ENCODE measurements around the gene PCDHB10.
"Not testable (repeated sequence)": the region's sequence is repeated elsewhere in the genome, so short reads cannot be mapped to it uniquely, and the experiment has no call there.

Gene PCDHB10

GRCh38 chr5:141192110-141192725 lies at the start of gene PCDHB10:
Gene PCDHB10, plus strand, starts transcription at chr5:141192353. Its CDS starts 200 bp downstream, at chr5:141192553.
- no peak for DNase-seq (ENCODE audit: low read depth, low spot score)

GRCh38 chr5:141149812-141150211 lies 42.3 kb upstream of the PCDHB10 start, which contains the start of gene PCDHB6:
Gene PCDHB6, plus strand, starts transcription at chr5:141150057. Its CDS starts 201 bp downstream, at chr5:141150258.
- DNase-seq (ENCODE audit: low read depth, low spot score), result no peak

GRCh38 chr5:141150224-141150992 lies 41.7 kb upstream of the PCDHB10 start:
- DNase-seq (ENCODE audit: low read depth, low spot score), result no peak

GRCh38 chr5:141150993-141151325 lies 41.2 kb upstream of the PCDHB10 start:
- no peak for DNase-seq (ENCODE audit: low read depth, low spot score)

GRCh38 chr5:141151632-141152031 lies 40.5 kb upstream of the PCDHB10 start:
- DNase-seq (ENCODE audit: low read depth, low spot score), result not testable (repeated sequence)

GRCh38 chr5:141152096-141152495 lies 40.1 kb upstream of the PCDHB10 start:
- not testable (repeated sequence) for DNase-seq (ENCODE audit: low read depth, low spot score)

- DNase-seq (ENCODE audit: low read depth, low spot score), result no peak
Observed at GRCh38 chr5:141155540-141156374, 36.4 kb upstream of the PCDHB10 start.

- not testable (repeated sequence) for DNase-seq (ENCODE audit: low read depth, low spot score)
Observed at GRCh38 chr5:141157356-141157755, 34.8 kb upstream of the PCDHB10 start.

GRCh38 chr5:141157901-141158300 lies 34.3 kb upstream of the PCDHB10 start:
- DNase-seq (ENCODE audit: low read depth, low spot score), result not testable (repeated sequence)

- DNase-seq (ENCODE audit: low read depth, low spot score), result no peak
Observed at GRCh38 chr5:141172381-141173204, 19.6 kb upstream of the PCDHB10 start, which contains the start of gene PCDHB7. Gene PCDHB7, plus strand, starts transcription at chr5:141172644. Its CDS starts 192 bp downstream, at chr5:141172836.

GRCh38 chr5:141174291-141175104 lies 17.7 kb upstream of the PCDHB10 start:
- DNase-seq (ENCODE audit: low read depth, low spot score), result not testable (repeated sequence)

GRCh38 chr5:141175933-141176332 lies 16.2 kb upstream of the PCDHB10 start:
- no peak for DNase-seq (ENCODE audit: low read depth, low spot score)

GRCh38 chr5:141177577-141178191 lies 14.5 kb upstream of the PCDHB10 start, which contains the start of gene PCDHB8:
Gene PCDHB8, plus strand, starts transcription at chr5:141177790. Its CDS starts 245 bp downstream, at chr5:141178035.
- DNase-seq (ENCODE audit: low read depth, low spot score), result not testable (repeated sequence)

- DNase-seq (ENCODE audit: low read depth, low spot score), result not testable (repeated sequence)
Observed at GRCh38 chr5:141179371-141179770, 12.8 kb upstream of the PCDHB10 start.

GRCh38 chr5:141179876-141180275 lies 12.3 kb upstream of the PCDHB10 start:
- DNase-seq (ENCODE audit: low read depth, low spot score), result not testable (repeated sequence)

- no peak for DNase-seq (ENCODE audit: low read depth, low spot score)
Observed at GRCh38 chr5:141180313-141180712, 11.8 kb upstream of the PCDHB10 start.

- no peak for DNase-seq (ENCODE audit: low read depth, low spot score)
Observed at GRCh38 chr5:141182248-141182647, 9.9 kb upstream of the PCDHB10 start, which contains the start of gene PCDHB16. Gene PCDHB16, plus strand, starts transcription at chr5:141182387. Its CDS starts 173 bp downstream, at chr5:141182560.

GRCh38 chr5:141184117-141184855 lies 7.9 kb upstream of the PCDHB10 start:
- not testable (repeated sequence) for DNase-seq (ENCODE audit: low read depth, low spot score)

Data from activated CD4-positive, CD25-positive, alpha-beta regulatory T cell treated with anti-CD3 and anti-CD28 coated beads, Interleukin-2, amount 50 U/mL, for 16 hours (primary cell).